Spleen (tissue), 7 donors: ENCODE results near the gene DOCK11.

Experiments used
- CTCF ChIP-seq, 11 experiments: fragments of 200-600 bp in 7 of 11; fragments of 450-650 bp in 4 of 11; sonication (generic) in 4 of 11; IDR thresholded peaks in 8 of 11; conservative IDR thresholded peaks in 3 of 11; 1 replicate in 7 of 11; 2 replicates in 4 of 11; pipeline versions ENCODE4 v1.4.0 to v1.8.0; 2016 to 2021; ENCODE audit warnings: antibody characterized with exemption in 11 of 11, inconsistent platforms in 4 of 11, mild to moderate bottlenecking in 1 of 11
- POLR2A ChIP-seq, 3 donors: fragments of 450-650 bp; IDR thresholded peaks; one replicate each; pipeline ENCODE4 v1.5.1; 2017; ENCODE audit warnings: antibody characterized with exemption in 3 of 3, mild to moderate bottlenecking in 1 of 3
- donor health status: DM: no; HTN: no; CAD: no; lungs with moderate emphysema.
- donor health status: DM: no; HTN: no; CAD: no.
- donor health status: DM: no; HTN: no; CAD: no.

- no peak for TF ChIP-seq CTCF (IDR thresholded peaks at IDR 0.05 in 8 of 11, conservative IDR thresholded peaks at IDR 0.05 in 3 of 11)
- TF ChIP-seq POLR2A (IDR thresholded peaks at IDR 0.05) = no peak
These were observed 138.7 kb downstream of the DOCK11 start for GRCh38 chrX:118634336-118634735.
